ENCODE measurements around the gene MMP8. TPM values are rescaled to one million over a fixed set of nuclear protein-coding genes. Genes with fewer than 3 reads are reported as not detected.
"Not testable (repeated sequence)": the region's sequence is repeated elsewhere in the genome, so short reads cannot be mapped to it uniquely, and the experiment has no call there.

MMP8 gene
- polyA plus RNA-seq, 1 donor (not counting 4 experiments of a cell fraction or from before 2014, with no cell fraction given): 0.09 TPM

GRCh38 chr11:102749101-102749722, 24.5 kb upstream of the MMP8 start:
- no peaks in the 10 kb centered on the region for H3K9me1 ChIP-seq (ENCODE audit: control insufficient read depth, extremely low read depth, insufficient read depth, low read length)

GRCh38 chr11:102746746-102747578, 22.2 kb upstream of the MMP8 start:
- H3K9me1 ChIP-seq (ENCODE audit: control insufficient read depth, extremely low read depth, insufficient read depth, low read length); dilution Hi-C loops (cut with MboI; ENCODE audit: extremely low pct_ligation_motif_present, low sequenced_read_pairs); H3K4me3 ChIP-seq (ENCODE audit: control insufficient read depth in 2 of 3, extremely low read depth in 1 of 3, insufficient read depth in 2 of 3, low read depth in 1 of 3, low read length in 3 of 3); DNase-seq (ENCODE audit: low read depth, low spot score); H2AFZ ChIP-seq (ENCODE audit: control insufficient read depth, low read length); H3K4me1 ChIP-seq (ENCODE audit: control insufficient read depth, extremely low read depth, insufficient read depth, low read length); H3K27ac ChIP-seq (ENCODE audit: control insufficient read depth, insufficient read depth, low read length); H3K9me3 ChIP-seq (ENCODE audit: control insufficient read depth, low read depth, low read length); H3K9ac ChIP-seq (ENCODE audit: control insufficient read depth, extremely low read depth, insufficient read depth, low read length); H3K36me3 ChIP-seq (ENCODE audit: control insufficient read depth in 2 of 2, extremely low read depth in 1 of 2, insufficient read depth in 2 of 2, low read length in 2 of 2); H3K27me3 ChIP-seq (ENCODE audit: control insufficient read depth, extremely low read depth, insufficient read depth, low read length); H3K79me2 ChIP-seq (ENCODE audit: control insufficient read depth, insufficient read depth, low read length); FAIRE-seq; H3K4me2 ChIP-seq (ENCODE audit: control insufficient read depth, extremely low read depth, insufficient read depth, low read depth, low read length); H4K20me1 ChIP-seq (ENCODE audit: control insufficient read depth, extremely low read depth, insufficient read depth, low read length): not testable (repeated sequence)

More at GRCh38 chr11:102749101-102749722, 24.5 kb upstream of the MMP8 start:
- dilution Hi-C loops (cut with MboI; ENCODE audit: extremely low pct_ligation_motif_present, low sequenced_read_pairs): no loop called here
- H4K20me1 ChIP-seq (ENCODE audit: control insufficient read depth, extremely low read depth, insufficient read depth, low read length): no peaks in the 10 kb centered on the region
- no peaks in the 10 kb centered on the region for H3K79me2 ChIP-seq (ENCODE audit: control insufficient read depth, insufficient read depth, low read length)
- no peak overlapping the region for H3K4me3 ChIP-seq (ENCODE audit: control insufficient read depth in 2 of 3, extremely low read depth in 1 of 3, insufficient read depth in 2 of 3, low read depth in 1 of 3, low read length in 3 of 3)
- no peaks in the 10 kb centered on the region for H3K9me3 ChIP-seq (ENCODE audit: control insufficient read depth, low read depth, low read length)
- no peak overlapping the region for H3K27ac ChIP-seq (ENCODE audit: control insufficient read depth, insufficient read depth, low read length)
- H3K9ac ChIP-seq (ENCODE audit: control insufficient read depth, extremely low read depth, insufficient read depth, low read length): no peak overlapping the region
- H3K27me3 ChIP-seq (ENCODE audit: control insufficient read depth, extremely low read depth, insufficient read depth, low read length): no peaks in the 10 kb centered on the region
- TF ChIP-seq EZH2 (IDR thresholded peaks at IDR 0.05; ENCODE audit: low read length): no peak
- peak in 1 of 3 experiments; percentile 53 for TF ChIP-seq CTCF (optimal IDR thresholded peaks at IDR 0.05 in 1 of 3, IDR thresholded peaks at IDR 0.05 in 1 of 3, conservative IDR thresholded peaks at IDR 0.05 in 1 of 3; ENCODE audit: extremely low read depth in 1 of 3, insufficient read depth in 2 of 3, low read length in 3 of 3)
- FAIRE-seq (peak; percentile 92), DNase-seq (ENCODE audit: low read depth, low spot score) (no peak)
- H3K4me1 ChIP-seq (ENCODE audit: control insufficient read depth, extremely low read depth, insufficient read depth, low read length): peaks cover 9% of the 10 kb centered on the region
- peak overlapping the region; percentile 30 for H3K4me2 ChIP-seq (ENCODE audit: control insufficient read depth, extremely low read depth, insufficient read depth, low read depth, low read length)
- H2AFZ ChIP-seq (ENCODE audit: control insufficient read depth, low read length): peak overlapping the region; percentile 31
- H3K36me3 ChIP-seq (ENCODE audit: control insufficient read depth in 2 of 2, extremely low read depth in 1 of 2, insufficient read depth in 2 of 2, low read length in 2 of 2): no peaks in the 10 kb centered on the region
